Bronchial epithelial cell (primary cell): Measurements from ENCODE around the gene EGFR. TPM values are rescaled to one million over a fixed set of nuclear protein-coding genes. Genes with fewer than 3 reads are reported as not detected.

Experiments used
- DNase-seq: peaks from one replicate; pipeline ENCODE4 v3.0.0-alpha.2; 2010; ENCODE audit warnings: low read depth
- FAIRE-seq: peaks from 2 replicates; lab custom pipeline; 2011; peaks lifted over from hg19 to GRCh38; lab: Jason Lieb, UNC
- H3K27me3 ChIP-seq: 2 replicates; pipeline ENCODE4 v1.5.1; 2011; ENCODE audit warnings: low read length; ENCODE audit not compliant: control insufficient read depth, insufficient read depth
- H3K36me3 ChIP-seq: 2 replicates; pipeline ENCODE4 v1.5.1; 2011; ENCODE audit warnings: low read length; ENCODE audit not compliant: control insufficient read depth, insufficient read depth
- H3K4me3 ChIP-seq: 2 replicates; pipeline ENCODE4 v1.5.1; 2011; ENCODE audit warnings: mild to moderate bottlenecking, low read depth, low read length, control low read depth
- total RNA-seq: library from RNA; depleted of rRNA; stranded (reverse); fragments of >200 nt; gene quantifications from 2 replicates; pipeline ENCODE4 v1.2.1, GENCODE V29; 2014
- TF ChIP-seq, protein P1 (sequence below): IDR thresholded peaks from 2 replicates; pipeline ENCODE4 v1.5.1; 2011; ENCODE audit warnings: mild to moderate bottlenecking, moderate library complexity, low read length, control low read depth, inconsistent platforms; ENCODE audit not compliant: insufficient read depth, severe bottlenecking

Gene EGFR
- total RNA-seq, 1 donor from 2014 or later: 137 TPM

GRCh38 chr7:55130395-55131141, 111.8 kb downstream of the EGFR start:
- no peak overlapping the region for H3K4me3 ChIP-seq
- H3K27me3 ChIP-seq: no peaks in the 10 kb centered on the region
- TF ChIP-seq, protein P1, sequence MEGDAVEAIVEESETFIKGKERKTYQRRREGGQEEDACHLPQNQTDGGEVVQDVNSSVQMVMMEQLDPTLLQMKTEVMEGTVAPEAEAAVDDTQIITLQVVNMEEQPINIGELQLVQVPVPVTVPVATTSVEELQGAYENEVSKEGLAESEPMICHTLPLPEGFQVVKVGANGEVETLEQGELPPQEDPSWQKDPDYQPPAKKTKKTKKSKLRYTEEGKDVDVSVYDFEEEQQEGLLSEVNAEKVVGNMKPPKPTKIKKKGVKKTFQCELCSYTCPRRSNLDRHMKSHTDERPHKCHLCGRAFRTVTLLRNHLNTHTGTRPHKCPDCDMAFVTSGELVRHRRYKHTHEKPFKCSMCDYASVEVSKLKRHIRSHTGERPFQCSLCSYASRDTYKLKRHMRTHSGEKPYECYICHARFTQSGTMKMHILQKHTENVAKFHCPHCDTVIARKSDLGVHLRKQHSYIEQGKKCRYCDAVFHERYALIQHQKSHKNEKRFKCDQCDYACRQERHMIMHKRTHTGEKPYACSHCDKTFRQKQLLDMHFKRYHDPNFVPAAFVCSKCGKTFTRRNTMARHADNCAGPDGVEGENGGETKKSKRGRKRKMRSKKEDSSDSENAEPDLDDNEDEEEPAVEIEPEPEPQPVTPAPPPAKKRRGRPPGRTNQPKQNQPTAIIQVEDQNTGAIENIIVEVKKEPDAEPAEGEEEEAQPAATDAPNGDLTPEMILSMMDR: no peak
- no peak for FAIRE-seq
- DNase-seq: peak; percentile 71
- peaks cover 3% of the 10 kb centered on the region for H3K36me3 ChIP-seq

DNA sequence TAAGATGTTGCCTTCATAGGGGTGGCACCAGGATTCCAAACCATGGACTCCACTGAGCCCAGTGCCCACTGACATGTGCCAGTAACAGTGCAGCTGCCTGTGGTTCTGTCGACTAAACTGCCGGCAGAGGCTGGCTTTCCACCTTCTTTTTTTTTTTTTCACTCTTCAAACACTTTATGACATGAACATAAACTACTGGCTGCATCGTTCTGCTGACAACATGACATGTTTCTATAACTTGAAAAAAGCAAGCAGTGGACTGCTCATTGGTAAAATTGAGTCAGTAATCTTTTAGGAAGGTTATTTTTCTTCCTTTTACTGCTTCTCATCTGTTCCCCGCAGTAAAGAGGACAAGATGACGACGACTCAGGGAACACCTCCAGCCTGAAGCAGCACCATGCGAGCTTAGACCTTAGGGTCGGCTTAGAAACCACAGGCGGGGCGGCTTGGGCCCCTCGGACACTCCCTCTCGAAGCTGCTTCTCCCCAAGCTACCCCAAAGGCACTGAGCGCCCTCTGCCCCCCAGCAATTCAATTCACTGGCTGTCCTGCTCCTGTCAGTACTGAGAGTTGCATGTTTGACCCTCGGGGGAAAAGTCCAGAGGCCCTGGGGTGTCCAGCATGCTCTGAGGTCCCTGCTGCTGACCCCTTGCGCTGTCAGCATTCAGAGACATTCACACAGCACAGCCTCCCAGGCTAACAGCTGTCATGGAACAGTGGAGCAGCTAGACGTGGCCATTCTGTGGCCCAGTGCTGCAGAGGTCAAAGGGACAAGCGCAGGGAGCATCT, 112.5 kb downstream of the EGFR start:
- DNase-seq (no peak), FAIRE-seq (no peak)
- Histone ChIP-seq H3K4me3 (no peak overlapping the region), H3K36me3 (peaks cover 3% of the 10 kb centered on the region), H3K27me3 (no peaks in the 10 kb centered on the region)
- TF ChIP-seq, protein P1: no peak

GRCh38 chr7:55132550-55132889, 113.7 kb downstream of the EGFR start:
- DNase-seq (no peak), FAIRE-seq (peak; percentile 99)
- TF ChIP-seq, protein P1: no peak
- peaks cover 3% of the 10 kb centered on the region for H3K36me3 ChIP-seq
- no peaks in the 10 kb centered on the region for H3K27me3 ChIP-seq
- H3K4me3 ChIP-seq: no peak overlapping the region

DNA sequence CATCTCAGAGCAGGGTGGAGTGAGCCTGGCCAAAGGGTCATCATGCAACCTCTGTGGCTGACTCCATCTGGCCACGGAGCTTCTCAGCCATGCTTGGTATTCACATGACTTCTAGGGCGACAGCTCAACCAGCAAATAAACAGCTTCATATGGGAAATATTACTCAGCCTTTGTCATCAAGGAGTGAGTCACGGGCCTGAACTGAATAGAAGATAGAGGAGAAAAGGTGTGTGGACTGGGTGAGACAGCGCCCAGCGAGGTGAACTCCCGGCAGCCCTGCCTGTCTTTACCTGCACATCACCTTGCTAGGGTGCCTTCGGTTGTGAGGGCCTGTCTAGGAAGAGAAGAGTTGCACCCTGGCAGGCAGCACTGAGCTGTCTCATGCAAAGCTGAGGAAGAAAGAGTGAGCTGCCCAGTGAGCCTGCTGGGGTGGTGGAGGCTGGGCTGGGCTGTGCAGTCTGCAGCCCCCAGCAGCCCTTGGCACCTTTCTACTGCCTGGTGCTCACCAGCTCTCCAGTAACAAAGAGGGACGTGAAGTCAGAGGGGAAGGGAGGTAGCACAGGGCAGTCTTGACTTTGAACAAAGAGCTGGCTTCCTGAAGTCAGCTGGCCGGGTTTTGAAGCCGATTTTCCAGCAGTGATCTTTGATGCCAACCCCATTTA, 114.2 kb downstream of the EGFR start:
- peak; percentile 100 for DNase-seq
- no peak overlapping the region for H3K4me3 ChIP-seq
- TF ChIP-seq, protein P1: no peak
- peaks cover 5% of the 10 kb centered on the region for H3K36me3 ChIP-seq
- no peaks in the 10 kb centered on the region for H3K27me3 ChIP-seq
- no peak for FAIRE-seq

- Histone ChIP-seq H3K36me3 (peaks cover 7% of the 10 kb centered on the region), H3K4me3 (no peak overlapping the region), H3K27me3 (no peaks in the 10 kb centered on the region)
- peak; percentile 93 for DNase-seq
- TF ChIP-seq, protein P1: no peak
- FAIRE-seq: no peak
Observed at GRCh38 chr7:55133630-55134358, 115.0 kb downstream of the EGFR start.
